Frontal cortex (tissue), 4 donors: ENCODE data around the gene TPTE2. TPM values are rescaled to one million over a fixed set of nuclear protein-coding genes. Genes with fewer than 3 reads are reported as not detected.
"Not testable (repeated sequence)": the region's sequence is repeated elsewhere in the genome, so short reads cannot be mapped to it uniquely, and the experiment has no call there.

Source experiments
- DNase-seq, 2 donors: peaks; one replicate each; pipeline ENCODE4 v3.0.0; 2012; ENCODE audit warnings: low spot score in 2 of 2
- FAIRE-seq: peaks from 2 replicates; lab custom pipeline; 2012; peaks lifted over from hg19 to GRCh38; lab: Jason Lieb, UNC
- total RNA-seq: library from RNA; depleted of rRNA; stranded (reverse); fragments of >200 nt; gene quantifications from one replicate; pipeline ENCODE4 v1.2.3, GENCODE V29; 2014
- donor health status: control.
- donor health status: control.
- donor health status: control.

TPTE2 gene
- total RNA-seq, 1 donor from 2014 or later: 0.41 TPM

DNA sequence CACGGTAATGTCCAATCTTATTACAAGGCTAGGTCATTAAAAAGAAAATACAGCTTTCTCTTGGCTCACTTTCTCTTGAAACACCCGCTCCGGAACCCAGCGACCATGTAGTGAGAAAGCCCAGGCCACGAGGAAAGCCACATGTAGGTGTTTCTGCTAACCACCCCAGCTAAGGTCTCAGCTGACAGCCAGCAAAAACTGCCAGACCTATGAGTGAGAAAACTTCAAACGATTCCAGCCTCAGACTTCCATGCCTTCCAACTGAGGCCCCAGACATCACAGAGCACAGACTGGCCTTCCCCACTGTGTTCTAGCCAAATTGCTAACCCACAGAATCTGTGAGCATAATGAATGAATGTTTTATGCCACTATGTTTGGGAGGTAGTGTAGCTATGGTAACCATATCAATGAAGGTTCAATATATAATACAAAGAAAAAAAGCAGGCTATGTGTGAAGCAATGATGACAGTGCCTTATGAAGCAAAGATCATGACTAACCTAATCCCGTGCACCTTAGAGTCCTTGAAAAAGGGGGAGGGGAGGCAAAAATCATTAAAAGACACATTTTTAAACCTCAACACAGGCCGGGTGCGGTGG lies 11.9 kb upstream of the TPTE2 start:
- FAIRE-seq (no peak), DNase-seq (no peak)

GRCh38 chr13:19572280-19572679 lies 10.9 kb upstream of the TPTE2 start:
- no peak for FAIRE-seq

DNA sequence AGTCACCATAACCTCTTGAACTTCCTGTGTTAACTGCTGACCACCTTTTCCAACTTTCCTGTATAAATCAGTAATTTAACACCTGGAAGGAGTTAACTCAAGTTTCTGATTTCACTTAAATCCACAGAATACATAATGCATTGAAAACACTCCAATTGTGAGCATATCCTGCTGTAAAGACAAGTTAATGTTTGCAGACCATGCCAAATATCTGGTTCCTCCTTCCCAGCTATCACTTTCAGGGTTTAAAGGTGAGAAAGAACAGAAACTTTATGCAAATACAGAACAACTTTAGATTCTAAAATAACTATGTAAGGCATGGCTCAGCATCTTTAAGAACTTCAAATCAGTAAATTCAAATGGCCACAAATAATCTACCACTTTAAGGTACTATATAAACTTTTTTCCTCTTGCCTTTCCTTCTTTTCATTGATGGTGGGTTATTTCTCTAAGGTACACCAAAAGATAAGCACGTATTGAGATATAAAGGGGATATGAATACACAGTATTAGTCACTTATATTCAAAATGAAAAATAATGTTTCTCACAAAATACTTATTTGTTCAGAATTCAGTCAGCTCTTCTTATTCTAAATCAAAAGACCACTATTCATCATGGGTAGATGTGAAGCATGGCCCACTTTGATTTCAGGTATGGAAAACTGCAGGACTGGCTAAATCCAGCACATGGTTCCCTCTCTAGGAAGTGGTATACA lies 6.6 kb upstream of the TPTE2 start:
- DNase-seq (no peak), FAIRE-seq (no peak)

More at GRCh38 chr13:19572280-19572679, 10.9 kb upstream of the TPTE2 start:
- no peak for DNase-seq

DNA sequence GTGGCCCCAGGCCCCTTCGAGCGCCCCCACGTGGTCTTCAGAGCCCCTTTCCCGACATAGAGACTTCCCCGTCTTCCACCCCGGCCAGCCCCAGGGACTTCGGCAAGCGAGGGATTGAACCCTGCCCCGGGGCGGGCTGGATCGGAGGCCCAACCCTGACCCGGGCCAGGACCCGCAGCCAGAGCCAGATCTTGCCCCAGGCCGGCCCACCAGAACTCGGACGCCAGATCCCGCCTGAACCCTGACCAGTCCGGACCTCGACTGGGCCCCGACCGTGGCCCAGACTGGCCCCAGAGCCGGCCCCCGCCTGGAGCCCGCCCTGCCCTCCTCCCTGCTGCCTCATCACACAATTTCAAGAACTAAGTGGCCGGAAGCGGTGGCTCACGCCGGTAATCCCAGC lies 253 bp upstream of the TPTE2 start:
- no peak for FAIRE-seq
- no peak for DNase-seq

DNA sequence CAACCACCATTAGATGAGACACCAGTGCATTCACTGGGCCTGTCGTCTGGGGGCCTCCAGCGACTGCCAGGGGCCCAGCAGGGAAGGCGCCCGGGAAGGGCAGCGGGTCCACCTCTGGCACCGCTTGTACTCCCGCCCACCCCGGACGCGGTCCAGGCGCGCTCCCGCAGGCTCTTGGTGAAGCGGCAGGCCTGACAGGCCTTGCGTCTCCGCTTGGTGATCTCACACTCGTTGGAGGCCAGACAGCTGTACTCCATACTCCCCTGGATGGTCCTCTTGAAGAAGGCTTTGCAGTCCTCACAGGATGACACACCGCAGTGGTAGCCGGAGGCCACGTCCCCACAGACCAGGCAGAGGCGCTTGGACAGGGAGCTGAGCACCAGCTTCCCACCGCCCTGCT lies 660 bp downstream of the TPTE2 start:
- not testable (repeated sequence) for DNase-seq, FAIRE-seq

- not testable (repeated sequence) for FAIRE-seq, DNase-seq
Observed at GRCh38 chr13:19559739-19560138, 1.6 kb downstream of the TPTE2 start.

GRCh38 chr13:19557287-19557686 lies 4.0 kb downstream of the TPTE2 start:
- not testable (repeated sequence) for DNase-seq, FAIRE-seq

GRCh38 chr13:19549245-19549644 lies 12.1 kb downstream of the TPTE2 start:
- DNase-seq, FAIRE-seq: not testable (repeated sequence)

DNA sequence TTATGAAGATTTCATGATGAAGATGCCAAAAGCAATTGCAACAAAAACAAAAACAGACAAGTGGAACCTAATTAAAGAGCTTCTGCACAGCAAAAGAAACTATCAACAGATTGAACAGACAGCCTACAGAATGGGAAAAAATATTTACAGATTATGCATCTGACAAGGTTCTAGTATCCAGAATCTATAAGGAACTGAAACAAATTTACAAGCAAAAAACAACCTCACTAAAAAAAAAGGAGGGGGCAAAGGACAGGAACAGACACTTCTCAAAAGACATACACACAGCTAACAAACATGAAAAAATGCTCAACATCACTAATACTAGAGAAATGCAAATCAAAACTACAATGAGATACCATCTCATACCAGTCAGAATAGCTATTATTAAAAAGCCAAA lies 35.7 kb downstream of the TPTE2 start:
- FAIRE-seq: not testable (repeated sequence)

DNA sequence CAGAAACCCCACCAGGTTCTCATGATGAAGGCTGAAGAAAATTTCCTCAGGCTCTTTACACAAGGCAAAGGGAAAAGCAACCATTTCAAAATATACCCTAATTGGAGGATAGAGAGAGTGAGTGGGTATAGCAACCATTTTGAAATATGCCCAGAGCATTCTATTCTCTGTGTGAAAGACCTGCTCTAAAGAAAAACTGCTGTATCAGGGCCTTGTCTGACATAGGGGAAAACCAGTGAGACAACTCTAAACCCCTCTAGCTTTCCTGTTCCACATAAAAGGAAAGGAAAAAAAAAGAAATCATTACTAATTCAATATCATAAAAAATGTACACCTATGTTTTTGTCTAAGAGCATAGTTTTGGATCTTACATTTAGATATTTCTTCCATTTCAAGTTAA lies 42.3 kb downstream of the TPTE2 start:
- FAIRE-seq (no peak), DNase-seq (no peak)

More for the DNA sequence above, 35.7 kb downstream of the TPTE2 start:
- not testable (repeated sequence) for DNase-seq

DNA sequence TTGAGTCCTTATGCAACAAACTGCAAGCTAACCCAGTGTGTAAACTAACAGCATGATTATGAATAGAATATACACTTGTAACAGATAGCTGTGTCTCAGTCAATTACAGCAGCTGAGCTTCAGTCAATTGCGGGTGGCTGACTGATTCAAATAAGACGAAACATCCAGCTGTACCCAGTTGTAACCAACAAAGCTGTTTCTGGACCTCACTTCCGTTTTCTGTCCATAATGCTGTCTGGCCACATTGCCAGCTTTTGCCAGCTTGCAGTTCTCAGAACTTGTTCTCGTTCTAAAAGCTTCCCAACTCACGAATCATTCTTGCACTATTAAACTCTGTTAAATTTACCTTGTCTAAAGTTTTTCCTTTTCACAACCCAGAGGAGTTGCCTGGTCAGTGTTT lies 53.7 kb downstream of the TPTE2 start:
- not testable (repeated sequence) for FAIRE-seq

DNA sequence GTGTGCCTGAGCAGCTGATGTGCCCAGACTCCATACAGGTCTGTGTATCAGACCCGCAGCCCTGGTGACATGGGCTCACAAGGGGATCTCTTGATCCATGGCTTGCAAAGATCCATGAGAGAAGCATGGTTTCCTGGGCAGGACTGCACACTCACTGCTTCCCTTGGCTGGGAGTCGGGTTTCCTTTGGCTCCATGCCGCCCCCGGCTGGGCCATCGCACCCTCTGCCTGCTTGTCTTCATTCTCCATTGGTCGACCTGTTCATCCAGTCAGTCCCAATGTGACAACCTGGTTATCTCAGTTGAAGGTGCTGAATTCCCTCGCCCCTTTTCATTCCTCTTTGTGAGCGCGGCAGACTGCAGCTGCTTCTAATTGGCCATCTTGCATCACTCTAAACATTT lies 101.2 kb downstream of the TPTE2 start:
- not testable (repeated sequence) for FAIRE-seq, DNase-seq

More for the DNA sequence above, 53.7 kb downstream of the TPTE2 start:
- not testable (repeated sequence) for DNase-seq

- FAIRE-seq: not testable (repeated sequence)
Observed at GRCh38 chr13:19439056-19439686, 122.2 kb downstream of the TPTE2 start.

DNA sequence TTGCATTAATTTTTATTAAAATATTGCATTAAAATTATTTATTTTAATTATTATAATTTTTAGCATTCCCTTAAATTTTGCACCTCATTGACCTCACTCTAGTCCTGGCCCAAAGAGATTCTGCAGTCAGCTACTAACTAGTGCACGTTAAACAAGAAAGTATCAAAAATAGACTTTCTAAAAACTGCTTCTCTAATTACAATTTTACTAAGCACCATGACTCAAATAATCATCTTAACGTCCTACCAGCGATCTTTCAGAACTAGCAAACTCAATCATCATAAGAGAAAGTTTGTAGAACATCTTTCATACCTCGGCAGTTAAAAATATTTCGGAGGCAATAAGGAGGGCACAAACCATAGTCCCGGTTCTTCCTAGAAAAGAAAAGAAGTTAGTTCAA lies 123.6 kb downstream of the TPTE2 start:
- not testable (repeated sequence) for DNase-seq, FAIRE-seq

More at GRCh38 chr13:19439056-19439686, 122.2 kb downstream of the TPTE2 start:
- DNase-seq: not testable (repeated sequence)

DNA sequence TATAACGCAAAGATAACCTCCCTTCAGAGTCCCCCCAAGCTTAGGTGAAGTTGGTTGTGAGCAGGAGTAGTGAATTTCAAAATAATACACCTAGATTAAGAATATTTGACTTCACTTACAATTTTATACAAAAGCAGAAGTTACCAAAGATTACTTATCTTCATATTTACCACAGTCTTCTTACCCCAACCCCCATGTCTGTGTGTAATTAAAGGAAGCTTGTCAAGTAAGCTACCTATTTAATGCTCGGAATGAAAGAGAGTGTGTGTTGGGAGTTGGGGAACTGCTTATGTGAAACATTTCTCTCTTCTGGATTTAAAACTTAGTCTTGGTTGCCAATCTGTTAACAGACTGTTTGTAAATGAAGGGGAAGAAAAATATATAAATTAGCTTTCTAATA lies 139.1 kb downstream of the TPTE2 start:
- not testable (repeated sequence) for DNase-seq, FAIRE-seq

GRCh38 chr13:19412494-19412893 lies 148.8 kb downstream of the TPTE2 start:
- not testable (repeated sequence) for FAIRE-seq

DNA sequence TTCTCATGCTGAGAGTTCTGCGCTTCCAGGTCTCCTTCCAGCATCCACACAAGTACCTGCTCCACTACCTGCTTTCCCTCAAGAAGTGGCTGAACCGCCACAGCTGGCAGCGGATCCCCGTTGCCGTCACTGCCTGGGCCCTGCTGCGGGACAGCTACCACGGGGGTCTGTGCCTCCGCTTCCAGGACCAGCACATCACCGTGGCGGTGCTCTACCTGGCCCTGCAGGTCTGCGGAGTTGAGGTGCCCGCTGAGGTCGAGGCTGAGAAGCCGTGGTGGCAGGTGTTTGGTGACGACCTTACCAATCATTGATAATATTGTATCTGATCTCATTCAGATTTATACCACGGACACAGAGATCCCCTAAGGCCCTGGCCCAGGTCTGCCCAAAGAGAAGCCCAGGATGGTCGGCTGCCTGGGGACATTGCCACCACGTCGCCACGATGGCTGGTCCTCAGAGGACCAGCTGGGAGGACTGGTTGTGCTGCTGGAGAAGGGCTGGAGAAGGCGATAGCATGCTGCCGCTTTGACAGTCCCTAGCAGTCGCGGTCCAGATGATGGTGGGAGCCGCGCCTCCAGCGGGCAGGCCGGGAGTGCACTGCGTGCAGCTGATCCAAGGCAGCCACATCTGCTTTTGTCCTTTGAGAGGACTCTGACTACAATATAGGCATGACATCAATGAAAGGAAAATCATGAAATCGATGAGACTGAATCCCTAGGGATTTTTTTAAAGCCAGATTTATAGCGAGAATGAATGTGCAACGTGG lies 178.4 kb downstream of the TPTE2 start:
- not testable (repeated sequence) for DNase-seq, FAIRE-seq

More at GRCh38 chr13:19412494-19412893, 148.8 kb downstream of the TPTE2 start:
- not testable (repeated sequence) for DNase-seq

- FAIRE-seq: no peak
- no peak for DNase-seq
Observed at GRCh38 chr13:19382111-19382510, 179.2 kb downstream of the TPTE2 start.
